GM19467 (cell line): ENCODE data around the gene TRIM32.

Experiments used
- ATAC-seq: cut with Tn5 transposase; IDR thresholded peaks from one replicate; pipeline ENCODE4 v1.9.1; 2021; ENCODE audit warnings: mild to moderate bottlenecking, moderate library complexity; ENCODE audit not compliant: unreplicated experiment

The TRIM32 gene

GRCh38 chr9:116750510-116750909, 63.4 kb downstream of the TRIM32 start:
- ATAC-seq, result no peak
